ENCODE measurements around the gene RBP2.

RBP2 gene

DNA sequence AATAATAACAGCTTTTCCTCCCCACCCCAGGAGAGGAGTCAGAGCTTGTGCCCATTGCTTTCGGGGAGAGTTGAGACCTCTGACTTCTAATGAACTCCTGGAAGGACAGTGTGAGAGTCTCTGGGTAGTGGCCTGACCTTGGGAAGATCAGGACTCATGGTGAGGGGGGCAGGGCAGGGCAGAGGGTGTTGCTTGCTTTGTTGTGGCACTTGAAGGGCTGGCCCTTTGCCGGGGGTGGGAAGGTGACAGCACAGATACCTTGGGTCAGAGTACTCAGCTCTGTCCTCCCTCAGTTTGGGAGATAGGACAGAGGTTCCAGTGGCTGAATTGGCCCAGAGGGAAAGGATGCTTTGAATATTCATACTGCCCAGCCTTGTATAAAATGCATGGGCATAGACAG is 15.8 kb downstream of the RBP2 start:
- TF ChIP-seq NFIC (IDR thresholded peaks at IDR 0.05): no peak
- TF ChIP-seq, protein P1, sequence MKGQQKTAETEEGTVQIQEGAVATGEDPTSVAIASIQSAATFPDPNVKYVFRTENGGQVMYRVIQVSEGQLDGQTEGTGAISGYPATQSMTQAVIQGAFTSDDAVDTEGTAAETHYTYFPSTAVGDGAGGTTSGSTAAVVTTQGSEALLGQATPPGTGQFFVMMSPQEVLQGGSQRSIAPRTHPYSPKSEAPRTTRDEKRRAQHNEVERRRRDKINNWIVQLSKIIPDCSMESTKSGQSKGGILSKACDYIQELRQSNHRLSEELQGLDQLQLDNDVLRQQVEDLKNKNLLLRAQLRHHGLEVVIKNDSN (IDR thresholded peaks at IDR 0.05): no peak
- TF ChIP-seq, protein P2, sequence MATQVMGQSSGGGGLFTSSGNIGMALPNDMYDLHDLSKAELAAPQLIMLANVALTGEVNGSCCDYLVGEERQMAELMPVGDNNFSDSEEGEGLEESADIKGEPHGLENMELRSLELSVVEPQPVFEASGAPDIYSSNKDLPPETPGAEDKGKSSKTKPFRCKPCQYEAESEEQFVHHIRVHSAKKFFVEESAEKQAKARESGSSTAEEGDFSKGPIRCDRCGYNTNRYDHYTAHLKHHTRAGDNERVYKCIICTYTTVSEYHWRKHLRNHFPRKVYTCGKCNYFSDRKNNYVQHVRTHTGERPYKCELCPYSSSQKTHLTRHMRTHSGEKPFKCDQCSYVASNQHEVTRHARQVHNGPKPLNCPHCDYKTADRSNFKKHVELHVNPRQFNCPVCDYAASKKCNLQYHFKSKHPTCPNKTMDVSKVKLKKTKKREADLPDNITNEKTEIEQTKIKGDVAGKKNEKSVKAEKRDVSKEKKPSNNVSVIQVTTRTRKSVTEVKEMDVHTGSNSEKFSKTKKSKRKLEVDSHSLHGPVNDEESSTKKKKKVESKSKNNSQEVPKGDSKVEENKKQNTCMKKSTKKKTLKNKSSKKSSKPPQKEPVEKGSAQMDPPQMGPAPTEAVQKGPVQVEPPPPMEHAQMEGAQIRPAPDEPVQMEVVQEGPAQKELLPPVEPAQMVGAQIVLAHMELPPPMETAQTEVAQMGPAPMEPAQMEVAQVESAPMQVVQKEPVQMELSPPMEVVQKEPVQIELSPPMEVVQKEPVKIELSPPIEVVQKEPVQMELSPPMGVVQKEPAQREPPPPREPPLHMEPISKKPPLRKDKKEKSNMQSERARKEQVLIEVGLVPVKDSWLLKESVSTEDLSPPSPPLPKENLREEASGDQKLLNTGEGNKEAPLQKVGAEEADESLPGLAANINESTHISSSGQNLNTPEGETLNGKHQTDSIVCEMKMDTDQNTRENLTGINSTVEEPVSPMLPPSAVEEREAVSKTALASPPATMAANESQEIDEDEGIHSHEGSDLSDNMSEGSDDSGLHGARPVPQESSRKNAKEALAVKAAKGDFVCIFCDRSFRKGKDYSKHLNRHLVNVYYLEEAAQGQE (IDR thresholded peaks at IDR 0.05; ENCODE audit: low read depth): no peak
- no peak for TF ChIP-seq CEBPB (IDR thresholded peaks at IDR 0.05)
- no peak for TF ChIP-seq TCF12 (IDR thresholded peaks at IDR 0.05; ENCODE audit: low read depth)
- no peak for TF ChIP-seq TAF1 (IDR thresholded peaks at IDR 0.05; ENCODE audit: low read depth)
- TF ChIP-seq TEAD4 (IDR thresholded peaks at IDR 0.05): no peak
- TF ChIP-seq EGR1 (IDR thresholded peaks at IDR 0.05): no peak
- TF ChIP-seq, protein P3, sequence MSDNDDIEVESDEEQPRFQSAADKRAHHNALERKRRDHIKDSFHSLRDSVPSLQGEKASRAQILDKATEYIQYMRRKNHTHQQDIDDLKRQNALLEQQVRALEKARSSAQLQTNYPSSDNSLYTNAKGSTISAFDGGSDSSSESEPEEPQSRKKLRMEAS (IDR thresholded peaks at IDR 0.05): no peak
- no peak for TF ChIP-seq EP300 (IDR thresholded peaks at IDR 0.05; ENCODE audit: borderline replicate concordance)
- no peak for TF ChIP-seq ZBTB7A (IDR thresholded peaks at IDR 0.05; ENCODE audit: low read depth)
- no peak for TF ChIP-seq FOXM1 (IDR thresholded peaks at IDR 0.05; ENCODE audit: borderline replicate concordance, low read depth)
- TF ChIP-seq RAD21 (IDR thresholded peaks at IDR 0.05; ENCODE audit: low read depth): no peak

DNA sequence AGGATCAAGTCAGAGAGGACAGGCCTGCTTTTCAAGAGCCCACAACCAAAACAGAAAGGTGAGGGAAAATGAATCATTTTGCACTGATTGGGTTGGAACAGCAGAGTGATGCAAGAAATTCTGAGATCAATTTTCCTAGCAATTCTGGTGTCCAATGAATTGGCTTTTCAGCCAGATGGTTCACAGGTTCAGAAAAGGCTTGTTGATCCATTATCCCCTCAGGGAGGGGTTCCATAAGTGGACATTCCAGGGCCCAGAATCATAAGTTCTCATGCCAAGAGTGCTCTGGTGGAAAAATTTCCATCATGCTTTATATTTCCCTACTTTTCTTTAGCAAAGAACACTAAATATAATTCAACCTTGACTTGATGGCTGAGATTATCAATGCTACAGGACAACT is 16.2 kb downstream of the RBP2 start:
- no peak for TF ChIP-seq TCF12 (IDR thresholded peaks at IDR 0.05; ENCODE audit: low read depth)
- TF ChIP-seq, protein P1 (IDR thresholded peaks at IDR 0.05): no peak
- no peak for TF ChIP-seq EGR1 (IDR thresholded peaks at IDR 0.05)
- no peak for TF ChIP-seq CREB1 (IDR thresholded peaks at IDR 0.05; ENCODE audit: low read depth)
- no peak for TF ChIP-seq TEAD4 (IDR thresholded peaks at IDR 0.05)
- TF ChIP-seq FOXM1 (IDR thresholded peaks at IDR 0.05; ENCODE audit: borderline replicate concordance, low read depth): no peak
- no peak for TF ChIP-seq EP300 (IDR thresholded peaks at IDR 0.05; ENCODE audit: borderline replicate concordance)
- TF ChIP-seq CEBPB (IDR thresholded peaks at IDR 0.05): no peak
- TF ChIP-seq NFIC (IDR thresholded peaks at IDR 0.05): no peak
- no peak for TF ChIP-seq RAD21 (IDR thresholded peaks at IDR 0.05; ENCODE audit: low read depth)

DNA sequence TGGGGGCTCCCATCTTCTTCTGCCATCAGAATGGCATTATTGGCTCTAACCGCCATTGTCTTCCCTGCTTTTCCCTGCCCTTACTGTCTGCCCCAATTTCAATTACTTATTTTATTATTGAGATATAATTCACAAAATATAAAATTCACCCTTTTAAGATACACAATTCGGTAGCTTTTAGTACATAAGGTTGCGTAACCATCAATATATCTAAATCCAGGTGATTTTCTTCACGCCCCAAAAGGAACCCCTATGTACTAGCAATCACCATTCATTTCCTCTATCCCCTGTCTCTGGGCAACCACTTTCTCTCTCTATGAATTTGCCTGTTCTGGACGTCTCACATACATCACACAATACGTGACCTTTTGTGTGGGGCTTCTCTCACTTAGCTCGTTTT is 18.0 kb downstream of the RBP2 start:
- TF ChIP-seq CEBPB (IDR thresholded peaks at IDR 0.05) (peak; percentile 48; the same call in 1 of the 2 replicates), EGR1 (IDR thresholded peaks at IDR 0.05) (no peak), YY1 (IDR thresholded peaks at IDR 0.05; ENCODE audit: low read depth) (no peak), FOXM1 (IDR thresholded peaks at IDR 0.05; ENCODE audit: borderline replicate concordance, low read depth) (no peak)

DNA sequence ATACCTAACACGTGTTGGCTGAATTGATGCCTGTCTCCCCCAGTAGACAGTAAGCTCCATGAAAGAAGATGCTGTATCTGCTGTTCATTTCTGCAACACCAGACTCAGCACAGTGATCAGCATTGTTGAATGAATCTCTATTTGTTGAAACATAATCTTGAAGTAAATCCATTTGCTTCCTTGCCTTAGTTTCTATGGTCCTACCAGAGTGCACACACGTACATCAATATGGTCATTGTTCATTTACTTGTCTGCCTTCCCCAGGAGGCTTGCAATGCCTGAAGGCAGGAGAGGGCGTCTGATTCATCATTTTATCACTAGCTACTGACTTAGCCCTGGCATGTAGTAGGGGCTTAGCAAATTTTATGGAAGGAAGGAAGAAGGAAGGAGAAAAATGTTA is 19.2 kb downstream of the RBP2 start:
- TF ChIP-seq CEBPB (IDR thresholded peaks at IDR 0.05) (no peak), NFIC (IDR thresholded peaks at IDR 0.05) (no peak), ZBTB7A (IDR thresholded peaks at IDR 0.05; ENCODE audit: low read depth) (no peak), TAF1 (IDR thresholded peaks at IDR 0.05; ENCODE audit: low read depth) (no peak), EP300 (IDR thresholded peaks at IDR 0.05; ENCODE audit: borderline replicate concordance) (no peak), RAD21 (IDR thresholded peaks at IDR 0.05; ENCODE audit: low read depth) (no peak), FOXM1 (IDR thresholded peaks at IDR 0.05; ENCODE audit: borderline replicate concordance, low read depth) (no peak), EGR1 (IDR thresholded peaks at IDR 0.05) (no peak), YY1 (IDR thresholded peaks at IDR 0.05; ENCODE audit: low read depth) (no peak), TCF12 (IDR thresholded peaks at IDR 0.05; ENCODE audit: low read depth) (no peak), CREB1 (IDR thresholded peaks at IDR 0.05; ENCODE audit: low read depth) (no peak), TEAD4 (IDR thresholded peaks at IDR 0.05) (no peak)
- TF ChIP-seq, protein P3 (IDR thresholded peaks at IDR 0.05): no peak
- TF ChIP-seq, protein P2 (IDR thresholded peaks at IDR 0.05; ENCODE audit: low read depth): no peak
- TF ChIP-seq, protein P1 (IDR thresholded peaks at IDR 0.05): no peak

DNA sequence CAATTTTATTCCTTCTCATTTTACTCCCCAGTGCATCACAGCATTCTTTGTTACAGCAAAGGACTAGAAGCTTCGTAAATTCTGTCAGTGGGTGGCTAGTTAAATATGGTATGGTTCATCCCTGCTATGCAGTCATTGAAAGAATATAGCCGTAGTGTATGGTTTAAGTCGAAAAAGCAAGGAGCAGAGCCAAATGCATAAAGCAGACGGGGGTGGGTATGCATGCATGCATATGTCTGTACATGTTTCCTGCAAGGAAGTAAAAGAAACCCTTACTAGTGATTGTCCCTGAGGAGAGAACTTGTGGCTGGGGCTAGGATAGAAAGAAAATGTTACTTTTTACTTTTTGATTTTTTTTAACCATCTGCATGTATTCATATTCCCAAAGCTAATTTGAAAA is 19.9 kb downstream of the RBP2 start:
- TF ChIP-seq ZBTB7A (IDR thresholded peaks at IDR 0.05; ENCODE audit: low read depth) (no peak), NFIC (IDR thresholded peaks at IDR 0.05) (no peak), CREB1 (IDR thresholded peaks at IDR 0.05; ENCODE audit: low read depth) (no peak), EP300 (IDR thresholded peaks at IDR 0.05; ENCODE audit: borderline replicate concordance) (no peak), CEBPB (IDR thresholded peaks at IDR 0.05) (no peak), TAF1 (IDR thresholded peaks at IDR 0.05; ENCODE audit: low read depth) (no peak), YY1 (IDR thresholded peaks at IDR 0.05; ENCODE audit: low read depth) (no peak), EGR1 (IDR thresholded peaks at IDR 0.05) (no peak), TEAD4 (IDR thresholded peaks at IDR 0.05) (no peak), RAD21 (IDR thresholded peaks at IDR 0.05; ENCODE audit: low read depth) (no peak), TCF12 (IDR thresholded peaks at IDR 0.05; ENCODE audit: low read depth) (no peak), FOXM1 (IDR thresholded peaks at IDR 0.05; ENCODE audit: borderline replicate concordance, low read depth) (no peak)
- TF ChIP-seq, protein P3 (IDR thresholded peaks at IDR 0.05): no peak
- TF ChIP-seq, protein P2 (IDR thresholded peaks at IDR 0.05; ENCODE audit: low read depth): no peak
- TF ChIP-seq, protein P1 (IDR thresholded peaks at IDR 0.05): no peak

All from Ishikawa (cell line).